Keratinocyte (primary cell): ENCODE data around the gene TECPR1. TPM values are rescaled to one million over a fixed set of nuclear protein-coding genes. Genes with fewer than 3 reads are reported as not detected.

Experiments
- DNase-seq: peaks from one replicate; pipeline ENCODE4 v3.0.0-alpha.2; 2011; ENCODE audit warnings: low read depth, missing footprints, low spot score
- FAIRE-seq: peaks from 2 replicates; lab custom pipeline; 2011; peaks lifted over from hg19 to GRCh38; lab: Jason Lieb, UNC
- H2AFZ ChIP-seq: 2 replicates; pipeline ENCODE4 v1.6.0; 2012; ENCODE audit warnings: low read length, control low read depth, inconsistent platforms; ENCODE audit not compliant: control insufficient read depth
- H3K27ac ChIP-seq: 2 replicates; pipeline ENCODE4 v1.5.1; 2011; ENCODE audit warnings: low read length; ENCODE audit not compliant: control insufficient read depth, insufficient read depth
- H3K27me3 ChIP-seq: 3 replicates; pipeline ENCODE4 v1.6.0; 2011; ENCODE audit warnings: low read length; ENCODE audit not compliant: control insufficient read depth, insufficient read depth; ENCODE audit errors: extremely low read depth
- H3K36me3 ChIP-seq, 2 experiments: 2 replicates in 1 of 2; 3 replicates in 1 of 2; pipeline ENCODE4 v1.5.1; 2011; ENCODE audit warnings: low read length in 2 of 2, mild to moderate bottlenecking in 1 of 2; ENCODE audit not compliant: control insufficient read depth in 2 of 2, insufficient read depth in 2 of 2; ENCODE audit errors: extremely low read depth in 1 of 2
- H3K4me1 ChIP-seq: 3 replicates; pipeline ENCODE4 v1.5.1; 2011; ENCODE audit warnings: low read length; ENCODE audit not compliant: control insufficient read depth, insufficient read depth; ENCODE audit errors: extremely low read depth
- H3K4me2 ChIP-seq: 3 replicates; pipeline ENCODE4 v1.6.0; 2011; ENCODE audit warnings: low read depth, low read length; ENCODE audit not compliant: control insufficient read depth, insufficient read depth; ENCODE audit errors: extremely low read depth
- H3K4me3 ChIP-seq, 3 experiments: fragments of 200-600 bp in 1 of 3; sonication (generic) in 1 of 3; 2 replicates in 2 of 3; 3 replicates in 1 of 3; pipeline ENCODE4 v1.5.1; 2011 to 2016; ENCODE audit warnings: low read length in 3 of 3, mild to moderate bottlenecking in 3 of 3, control low read depth in 2 of 3, inconsistent platforms in 1 of 3, low read depth in 1 of 3, mixed read lengths in 1 of 3, mixed run types in 1 of 3, moderate library complexity in 1 of 3; ENCODE audit not compliant: control insufficient read depth in 2 of 3, insufficient read depth in 2 of 3; ENCODE audit errors: extremely low read depth in 1 of 3
- H3K79me2 ChIP-seq: 2 replicates; pipeline ENCODE4 v1.6.0; 2012; ENCODE audit warnings: low read length; ENCODE audit not compliant: control insufficient read depth, insufficient read depth
- H3K9ac ChIP-seq: 3 replicates; pipeline ENCODE4 v1.6.0; 2011; ENCODE audit warnings: low read length; ENCODE audit not compliant: control insufficient read depth, insufficient read depth; ENCODE audit errors: extremely low read depth
- H3K9me1 ChIP-seq: 3 replicates; pipeline ENCODE4 v1.6.0; 2011; ENCODE audit warnings: low read length; ENCODE audit not compliant: control insufficient read depth, insufficient read depth; ENCODE audit errors: extremely low read depth
- H3K9me3 ChIP-seq: 2 replicates; pipeline ENCODE4 v1.5.1; 2012; ENCODE audit warnings: low read depth, low read length; ENCODE audit not compliant: control insufficient read depth
- H4K20me1 ChIP-seq: 3 replicates; pipeline ENCODE4 v1.6.0; 2011; ENCODE audit warnings: low read length; ENCODE audit not compliant: control insufficient read depth, insufficient read depth; ENCODE audit errors: extremely low read depth
- EZH2 ChIP-seq: IDR thresholded peaks from one replicate; pipeline ENCODE4 v1.6.1; 2012; ENCODE audit warnings: inconsistent platforms, mild to moderate bottlenecking, low read length, moderate library complexity
- dilution Hi-C: fragments of 300-500 bp; cut with MboI; formaldehyde crosslinking; loops from one replicate; pipeline ENCODE4 v1.7.0; 2020; ENCODE audit warnings: low sequenced_read_pairs; ENCODE audit not compliant: extremely low pct_ligation_motif_present
- polyA plus RNA-seq, 5 experiments: library from polyadenylated mRNA; depleted of rRNA in 3 of 5; stranded (reverse) in 3 of 5; stranded (forward) in 1 of 5; unstranded in 1 of 5; fragments of >200 nt; gene quantifications; 1 replicate in 1 of 5; 2 replicates in 3 of 5; 3 replicates in 1 of 5; pipeline versions ENCODE4 v1.2.1 to v1.2.3, GENCODE V29; 2011 to 2012; ENCODE audit warnings: missing spikeins in 2 of 5, low read depth in 1 of 5, low replicate concordance in 1 of 5
- TF ChIP-seq, protein P1 (sequence below), 3 experiments: IDR thresholded peaks in 1 of 3; conservative IDR thresholded peaks in 1 of 3; optimal IDR thresholded peaks in 1 of 3; 2 replicates in 2 of 3; 3 replicates in 1 of 3; pipeline versions ENCODE3 to v1.5.1; 2011; ENCODE audit warnings: low read length in 3 of 3, mild to moderate bottlenecking in 3 of 3, moderate library complexity in 2 of 3, control low read depth in 1 of 3, inconsistent platforms in 1 of 3; ENCODE audit not compliant: insufficient read depth in 2 of 3; ENCODE audit errors: extremely low read depth in 1 of 3

TECPR1 gene
- polyA plus RNA-seq, 1 donor (not counting 4 experiments of a cell fraction or from before 2014, with no cell fraction given) = 2.4 TPM

DNA sequence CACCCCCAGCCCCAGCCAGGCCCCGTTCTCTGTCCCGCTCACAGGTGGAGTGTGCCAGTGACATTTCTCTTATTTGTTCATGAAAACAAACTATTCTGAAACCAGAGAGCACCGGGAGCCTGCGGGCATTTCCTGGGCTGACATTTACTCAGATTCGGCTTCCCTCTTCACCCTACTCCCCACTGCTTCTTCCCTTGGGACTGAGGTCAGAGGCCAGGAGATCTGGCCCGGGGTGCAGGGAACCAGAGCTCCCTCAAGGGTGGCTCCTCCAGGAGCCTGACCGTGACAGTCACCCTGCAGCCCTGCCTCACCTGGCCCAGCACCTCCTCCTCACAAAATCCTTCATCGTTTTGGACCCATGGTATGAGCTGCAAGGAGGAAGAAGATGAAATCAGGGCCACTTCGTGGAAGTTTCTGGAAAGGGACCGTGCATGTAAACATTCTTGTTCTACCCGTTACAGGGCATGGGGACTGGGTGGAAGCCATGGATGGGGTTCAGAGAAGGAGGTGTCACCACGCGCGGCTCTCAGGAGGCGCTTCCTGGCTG lies 28.6 kb downstream of the TECPR1 start:
- no peaks in the 10 kb centered on the region for H3K9me1 ChIP-seq
- no peaks in the 10 kb centered on the region for H3K27me3 ChIP-seq
- no peaks in the 10 kb centered on the region for H3K79me2 ChIP-seq
- FAIRE-seq (no peak), DNase-seq (no peak)
- no peaks in the 10 kb centered on the region for H3K9me3 ChIP-seq
- no peak overlapping the region for H2AFZ ChIP-seq
- dilution Hi-C loops = no loop called here
- H3K9ac ChIP-seq = no peak overlapping the region
- TF ChIP-seq, protein P1, sequence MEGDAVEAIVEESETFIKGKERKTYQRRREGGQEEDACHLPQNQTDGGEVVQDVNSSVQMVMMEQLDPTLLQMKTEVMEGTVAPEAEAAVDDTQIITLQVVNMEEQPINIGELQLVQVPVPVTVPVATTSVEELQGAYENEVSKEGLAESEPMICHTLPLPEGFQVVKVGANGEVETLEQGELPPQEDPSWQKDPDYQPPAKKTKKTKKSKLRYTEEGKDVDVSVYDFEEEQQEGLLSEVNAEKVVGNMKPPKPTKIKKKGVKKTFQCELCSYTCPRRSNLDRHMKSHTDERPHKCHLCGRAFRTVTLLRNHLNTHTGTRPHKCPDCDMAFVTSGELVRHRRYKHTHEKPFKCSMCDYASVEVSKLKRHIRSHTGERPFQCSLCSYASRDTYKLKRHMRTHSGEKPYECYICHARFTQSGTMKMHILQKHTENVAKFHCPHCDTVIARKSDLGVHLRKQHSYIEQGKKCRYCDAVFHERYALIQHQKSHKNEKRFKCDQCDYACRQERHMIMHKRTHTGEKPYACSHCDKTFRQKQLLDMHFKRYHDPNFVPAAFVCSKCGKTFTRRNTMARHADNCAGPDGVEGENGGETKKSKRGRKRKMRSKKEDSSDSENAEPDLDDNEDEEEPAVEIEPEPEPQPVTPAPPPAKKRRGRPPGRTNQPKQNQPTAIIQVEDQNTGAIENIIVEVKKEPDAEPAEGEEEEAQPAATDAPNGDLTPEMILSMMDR (optimal IDR thresholded peaks at IDR 0.05 in 1 of 3, IDR thresholded peaks at IDR 0.05 in 1 of 3, conservative IDR thresholded peaks at IDR 0.05 in 1 of 3; ENCODE audit: extremely low read depth in 1 of 3, insufficient read depth in 2 of 3, low read length in 3 of 3) = no peak
- TF ChIP-seq EZH2 = no peak
- H4K20me1 ChIP-seq = no peaks in the 10 kb centered on the region
- no peak overlapping the region for H3K4me3 ChIP-seq
- H3K4me2 ChIP-seq = no peak overlapping the region
- no peaks in the 10 kb centered on the region for H3K4me1 ChIP-seq
- no peak overlapping the region for H3K27ac ChIP-seq
- peaks cover 0 to 3% of the 10 kb centered on the region in 2 experiments for H3K36me3 ChIP-seq

DNA sequence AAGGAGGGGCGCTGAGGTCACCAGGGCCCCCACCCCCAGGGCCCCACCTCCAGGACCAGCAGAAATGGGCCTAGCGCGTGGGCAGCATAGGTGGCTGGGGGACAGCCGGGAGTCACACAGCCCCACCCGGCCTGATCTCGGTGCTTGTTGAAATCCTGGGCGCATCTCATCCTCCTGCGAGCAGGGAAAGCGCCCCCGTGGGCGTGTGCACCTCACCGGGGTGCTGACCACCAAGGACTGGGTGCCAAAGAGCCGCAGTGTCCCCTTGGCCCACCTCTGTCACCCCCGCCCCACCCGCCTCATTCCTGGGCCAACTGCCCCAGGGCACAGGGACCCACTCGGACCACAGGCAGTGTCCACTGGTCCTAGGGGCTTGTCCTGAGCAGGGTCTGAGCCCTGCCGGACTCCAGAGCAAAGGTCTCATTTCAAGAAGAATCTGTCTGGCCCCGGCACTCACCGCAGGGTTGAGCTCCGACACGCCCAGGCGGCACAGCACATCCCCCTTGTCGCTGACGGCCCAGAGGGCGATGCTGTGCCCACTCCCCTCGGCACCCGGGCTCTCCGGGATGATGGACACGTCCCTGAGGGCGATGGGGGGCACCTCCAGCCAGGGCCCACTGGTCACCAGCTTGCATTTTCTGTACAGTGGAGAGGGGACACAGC lies 29.4 kb downstream of the TECPR1 start:
- Histone ChIP-seq H3K9me1 (no peaks in the 10 kb centered on the region), H3K79me2 (no peaks in the 10 kb centered on the region), H3K4me3 (no peak overlapping the region), H3K36me3 (peaks cover 0 to 3% of the 10 kb centered on the region in 2 experiments), H3K4me1 (no peaks in the 10 kb centered on the region), H4K20me1 (no peaks in the 10 kb centered on the region), H3K27ac (no peak overlapping the region), H3K27me3 (no peaks in the 10 kb centered on the region), H3K9ac (no peak overlapping the region), H3K4me2 (no peak overlapping the region), H2AFZ (no peak overlapping the region), H3K9me3 (no peaks in the 10 kb centered on the region)
- TF ChIP-seq EZH2 = no peak
- TF ChIP-seq, protein P1 (optimal IDR thresholded peaks at IDR 0.05 in 1 of 3, IDR thresholded peaks at IDR 0.05 in 1 of 3, conservative IDR thresholded peaks at IDR 0.05 in 1 of 3; ENCODE audit: extremely low read depth in 1 of 3, insufficient read depth in 2 of 3, low read length in 3 of 3) = no peak
- no peak for DNase-seq
- dilution Hi-C loops = no loop called here
- no peak for FAIRE-seq
